Measurements from ENCODE around the gene ZDHHC14. TPM values are rescaled to one million over a fixed set of nuclear protein-coding genes. Genes with fewer than 3 reads are reported as not detected.

Gene ZDHHC14
- polyA plus RNA-seq, 1 donor (not counting 4 experiments of a cell fraction or from before 2014, with no cell fraction given), result 6.4 TPM

- Histone ChIP-seq H3K4me1 (ENCODE audit: control insufficient read depth, extremely low read depth, insufficient read depth, low read length) (peaks cover 16% of the 10 kb centered on the region), H3K9me3 (ENCODE audit: control insufficient read depth, low read depth, low read length) (no peaks in the 10 kb centered on the region), H4K20me1 (ENCODE audit: control insufficient read depth, extremely low read depth, insufficient read depth, low read length) (no peaks in the 10 kb centered on the region), H3K36me3 (ENCODE audit: control insufficient read depth in 2 of 2, extremely low read depth in 1 of 2, insufficient read depth in 2 of 2, low read length in 2 of 2) (no peaks in the 10 kb centered on the region), H3K9ac (ENCODE audit: control insufficient read depth, extremely low read depth, insufficient read depth, low read length) (no peak overlapping the region), H2AFZ (ENCODE audit: control insufficient read depth, low read length) (no peak overlapping the region), H3K4me2 (ENCODE audit: control insufficient read depth, extremely low read depth, insufficient read depth, low read depth, low read length) (no peak overlapping the region), H3K27ac (ENCODE audit: control insufficient read depth, insufficient read depth, low read length) (no peak overlapping the region), H3K27me3 (ENCODE audit: control insufficient read depth, extremely low read depth, insufficient read depth, low read length) (no peaks in the 10 kb centered on the region), H3K4me3 (ENCODE audit: control insufficient read depth in 2 of 3, extremely low read depth in 1 of 3, insufficient read depth in 2 of 3, low read depth in 1 of 3, low read length in 3 of 3) (no peak overlapping the region), H3K9me1 (ENCODE audit: control insufficient read depth, extremely low read depth, insufficient read depth, low read length) (no peaks in the 10 kb centered on the region), H3K79me2 (ENCODE audit: control insufficient read depth, insufficient read depth, low read length) (no peaks in the 10 kb centered on the region)
- TF ChIP-seq, protein P1, sequence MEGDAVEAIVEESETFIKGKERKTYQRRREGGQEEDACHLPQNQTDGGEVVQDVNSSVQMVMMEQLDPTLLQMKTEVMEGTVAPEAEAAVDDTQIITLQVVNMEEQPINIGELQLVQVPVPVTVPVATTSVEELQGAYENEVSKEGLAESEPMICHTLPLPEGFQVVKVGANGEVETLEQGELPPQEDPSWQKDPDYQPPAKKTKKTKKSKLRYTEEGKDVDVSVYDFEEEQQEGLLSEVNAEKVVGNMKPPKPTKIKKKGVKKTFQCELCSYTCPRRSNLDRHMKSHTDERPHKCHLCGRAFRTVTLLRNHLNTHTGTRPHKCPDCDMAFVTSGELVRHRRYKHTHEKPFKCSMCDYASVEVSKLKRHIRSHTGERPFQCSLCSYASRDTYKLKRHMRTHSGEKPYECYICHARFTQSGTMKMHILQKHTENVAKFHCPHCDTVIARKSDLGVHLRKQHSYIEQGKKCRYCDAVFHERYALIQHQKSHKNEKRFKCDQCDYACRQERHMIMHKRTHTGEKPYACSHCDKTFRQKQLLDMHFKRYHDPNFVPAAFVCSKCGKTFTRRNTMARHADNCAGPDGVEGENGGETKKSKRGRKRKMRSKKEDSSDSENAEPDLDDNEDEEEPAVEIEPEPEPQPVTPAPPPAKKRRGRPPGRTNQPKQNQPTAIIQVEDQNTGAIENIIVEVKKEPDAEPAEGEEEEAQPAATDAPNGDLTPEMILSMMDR (optimal IDR thresholded peaks at IDR 0.05 in 1 of 3, IDR thresholded peaks at IDR 0.05 in 1 of 3, conservative IDR thresholded peaks at IDR 0.05 in 1 of 3; ENCODE audit: extremely low read depth in 1 of 3, insufficient read depth in 2 of 3, low read length in 3 of 3), result no peak
- no peak for TF ChIP-seq EZH2 (IDR thresholded peaks at IDR 0.05; ENCODE audit: low read length)
- FAIRE-seq (no peak), DNase-seq (ENCODE audit: low read depth, low spot score) (no peak)
- dilution Hi-C loops (cut with MboI; ENCODE audit: extremely low pct_ligation_motif_present, low sequenced_read_pairs), result no loop called here
Observed at GRCh38 chr6:157483770-157484169, 102.8 kb downstream of the ZDHHC14 start.

DNA sequence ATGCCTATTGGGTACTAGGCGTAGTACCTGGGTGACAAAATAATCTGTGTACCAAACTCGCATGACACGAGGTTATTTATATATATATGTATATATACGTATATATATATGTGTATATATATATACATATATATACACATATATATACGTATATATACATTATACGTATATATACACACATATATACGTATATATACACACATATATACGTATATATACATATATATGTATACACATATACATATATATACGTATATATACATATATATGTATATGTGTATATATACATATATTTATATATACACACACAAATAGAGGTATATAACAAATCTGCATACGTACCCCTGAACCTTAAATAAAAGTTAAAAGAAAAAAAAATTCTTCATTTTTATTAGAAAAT, 103.2 kb downstream of the ZDHHC14 start:
- no peaks in the 10 kb centered on the region for H3K9me1 ChIP-seq (ENCODE audit: control insufficient read depth, extremely low read depth, insufficient read depth, low read length)
- H2AFZ ChIP-seq (ENCODE audit: control insufficient read depth, low read length), result no peak overlapping the region
- TF ChIP-seq EZH2 (IDR thresholded peaks at IDR 0.05; ENCODE audit: low read length), result no peak
- TF ChIP-seq, protein P1 (optimal IDR thresholded peaks at IDR 0.05 in 1 of 3, IDR thresholded peaks at IDR 0.05 in 1 of 3, conservative IDR thresholded peaks at IDR 0.05 in 1 of 3; ENCODE audit: extremely low read depth in 1 of 3, insufficient read depth in 2 of 3, low read length in 3 of 3), result no peak
- FAIRE-seq, result no peak
- peaks cover 16% of the 10 kb centered on the region for H3K4me1 ChIP-seq (ENCODE audit: control insufficient read depth, extremely low read depth, insufficient read depth, low read length)
- no peak overlapping the region for H3K4me2 ChIP-seq (ENCODE audit: control insufficient read depth, extremely low read depth, insufficient read depth, low read depth, low read length)
- no peak for DNase-seq (ENCODE audit: low read depth, low spot score)
- H3K9ac ChIP-seq (ENCODE audit: control insufficient read depth, extremely low read depth, insufficient read depth, low read length), result no peak overlapping the region
- no peaks in the 10 kb centered on the region for H3K9me3 ChIP-seq (ENCODE audit: control insufficient read depth, low read depth, low read length)
- no peaks in the 10 kb centered on the region for H4K20me1 ChIP-seq (ENCODE audit: control insufficient read depth, extremely low read depth, insufficient read depth, low read length)
- H3K79me2 ChIP-seq (ENCODE audit: control insufficient read depth, insufficient read depth, low read length), result no peaks in the 10 kb centered on the region
- H3K27ac ChIP-seq (ENCODE audit: control insufficient read depth, insufficient read depth, low read length), result no peak overlapping the region
- H3K4me3 ChIP-seq (ENCODE audit: control insufficient read depth in 2 of 3, extremely low read depth in 1 of 3, insufficient read depth in 2 of 3, low read depth in 1 of 3, low read length in 3 of 3), result no peak overlapping the region
- no peaks in the 10 kb centered on the region for H3K36me3 ChIP-seq (ENCODE audit: control insufficient read depth in 2 of 2, extremely low read depth in 1 of 2, insufficient read depth in 2 of 2, low read length in 2 of 2)
- dilution Hi-C loops (cut with MboI; ENCODE audit: extremely low pct_ligation_motif_present, low sequenced_read_pairs), result no loop called here
- H3K27me3 ChIP-seq (ENCODE audit: control insufficient read depth, extremely low read depth, insufficient read depth, low read length), result no peaks in the 10 kb centered on the region
